ENCODE measurements around the gene LGALS1.

The LGALS1 gene

GRCh38 chr22:37674951-37675929 lies at the start of gene LGALS1:
Gene LGALS1, plus strand, starts transcription at chr22:37675636. Its CDS starts 67 bp downstream, at chr22:37675703.
- DNase-seq: peak; percentile 89

- DNase-seq: no peak
Observed at GRCh38 chr22:37625737-37626136, 49.7 kb upstream of the LGALS1 start.

GRCh38 chr22:37626144-37626543 lies 49.3 kb upstream of the LGALS1 start:
- DNase-seq: no peak

GRCh38 chr22:37626556-37627075 lies 48.8 kb upstream of the LGALS1 start:
- DNase-seq: no peak

- DNase-seq: no peak
Observed at GRCh38 chr22:37627121-37627520, 48.3 kb upstream of the LGALS1 start.

- DNase-seq: no peak
Observed at GRCh38 chr22:37627545-37627944, 47.9 kb upstream of the LGALS1 start.

- DNase-seq: no peak
Observed at GRCh38 chr22:37628830-37629229, 46.6 kb upstream of the LGALS1 start.

GRCh38 chr22:37629928-37630327 lies 45.5 kb upstream of the LGALS1 start:
- DNase-seq: no peak

- no peak for DNase-seq
Observed at GRCh38 chr22:37630839-37631435, 44.5 kb upstream of the LGALS1 start.

GRCh38 chr22:37631448-37632173 lies 43.8 kb upstream of the LGALS1 start:
- no peak for DNase-seq

- DNase-seq: no peak
Observed at GRCh38 chr22:37632174-37633088, 43.0 kb upstream of the LGALS1 start.

- no peak for DNase-seq
Observed at GRCh38 chr22:37633089-37633624, 42.3 kb upstream of the LGALS1 start.

GRCh38 chr22:37633625-37634416 lies 41.6 kb upstream of the LGALS1 start:
- peak; percentile 91 for DNase-seq

- DNase-seq: no peak
Observed at GRCh38 chr22:37634417-37634924, 41.0 kb upstream of the LGALS1 start.

- DNase-seq: no peak
Observed at GRCh38 chr22:37635157-37635556, 40.3 kb upstream of the LGALS1 start.

GRCh38 chr22:37636186-37636948 lies 39.1 kb upstream of the LGALS1 start:
- peak; percentile 88 for DNase-seq

- no peak for DNase-seq
Observed at GRCh38 chr22:37636949-37637273, 38.5 kb upstream of the LGALS1 start.

GRCh38 chr22:37638391-37639069 lies 36.9 kb upstream of the LGALS1 start:
- no peak for DNase-seq

- DNase-seq: peak; percentile 93
Observed at GRCh38 chr22:37639070-37639760, 36.2 kb upstream of the LGALS1 start, which contains the start of gene SH3BP1. Gene SH3BP1, plus strand, starts transcription at chr22:37639669. Its CDS starts 119 bp downstream, at chr22:37639788.

Measured in islet precursor cell (in vitro differentiated cells).